ENCODE data around the gene TBC1D3E.
"Not testable (repeated sequence)": the region's sequence is repeated elsewhere in the genome, so short reads cannot be mapped to it uniquely, and the experiment has no call there.

The TBC1D3E gene

DNA sequence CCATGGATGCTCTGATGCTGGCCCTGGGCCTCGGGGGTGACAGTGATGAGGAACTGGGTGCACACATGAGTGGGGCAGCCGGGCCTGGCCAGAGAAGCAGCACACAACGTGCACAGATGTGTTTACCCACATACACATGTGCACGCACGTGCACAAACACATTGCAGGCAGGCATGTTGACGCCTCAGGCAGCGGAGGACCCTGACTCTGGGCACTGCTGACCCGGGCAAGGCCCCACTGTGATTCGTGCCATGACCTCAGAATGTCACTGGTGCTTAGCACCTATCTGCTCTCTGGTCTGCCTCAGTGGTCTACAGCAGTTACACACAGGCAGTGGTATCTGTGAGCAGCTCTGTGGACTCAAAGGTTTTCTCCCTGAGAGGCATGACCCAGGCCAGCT is at the start of gene TBC1D3E:
Gene TBC1D3E, plus strand, starts transcription at position 301 of the 400 bp plus-strand sequence. CDS start 1,545 bp downstream, outside the sequence.
- not testable (repeated sequence) for DNase-seq (ENCODE audit: low spot score)

GRCh38 chr17:38087344-38087743 is 40.4 kb upstream of the TBC1D3E start:
- not testable (repeated sequence) for DNase-seq (ENCODE audit: low spot score)

DNA sequence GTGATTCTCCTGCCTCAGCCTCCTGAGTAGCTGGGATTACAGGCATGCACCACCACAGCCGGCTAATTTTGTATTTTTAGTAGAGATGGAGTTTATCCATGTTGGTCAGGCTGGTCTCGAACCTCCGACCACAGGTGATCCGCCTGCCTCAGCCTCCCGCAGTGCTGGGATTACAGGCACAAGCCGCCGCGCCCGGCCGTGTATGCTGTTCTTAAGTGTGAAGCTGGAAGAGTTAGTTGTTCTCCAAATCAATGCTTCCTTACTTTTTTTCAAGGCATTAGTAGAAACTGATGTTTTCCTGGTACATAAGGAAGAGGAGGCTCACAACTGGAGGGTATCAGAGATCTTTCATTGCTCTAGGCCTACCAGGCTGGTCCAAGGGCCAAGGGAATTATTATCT is 39.6 kb upstream of the TBC1D3E start:
- not testable (repeated sequence) for DNase-seq (ENCODE audit: low spot score)

- DNase-seq (ENCODE audit: low spot score): not testable (repeated sequence)
Observed at GRCh38 chr17:38094059-38094694, 33.6 kb upstream of the TBC1D3E start.

GRCh38 chr17:38099262-38099661 is 28.5 kb upstream of the TBC1D3E start:
- DNase-seq (ENCODE audit: low spot score): not testable (repeated sequence)

- not testable (repeated sequence) for DNase-seq (ENCODE audit: low spot score)
Observed at GRCh38 chr17:38119829-38120228, 7.9 kb upstream of the TBC1D3E start.

DNA sequence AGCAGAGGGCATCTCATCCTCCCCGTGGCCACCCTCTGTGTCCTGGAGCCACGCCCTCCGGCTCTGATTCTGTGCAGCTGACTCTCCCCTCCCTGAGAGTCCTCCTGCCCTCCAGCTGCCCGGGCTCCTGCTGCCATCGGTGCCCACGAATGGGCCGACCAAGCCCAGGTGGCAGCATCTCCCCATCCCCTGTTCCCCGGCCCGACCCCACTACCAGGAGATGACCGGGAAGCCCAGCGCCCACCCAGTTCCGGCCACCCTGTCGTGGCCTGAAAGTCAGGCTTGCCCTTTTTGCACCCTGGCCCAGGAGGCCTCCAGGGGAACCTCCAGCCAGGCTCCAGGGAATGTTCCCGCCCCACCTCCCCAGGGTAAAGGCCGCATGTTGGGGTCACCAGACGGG is 7.1 kb downstream of the TBC1D3E start:
- DNase-seq (ENCODE audit: low spot score): not testable (repeated sequence)

All from CD4-positive, alpha-beta T cell treated with Interleukin-6 at 100 ng/mL for 8 hours (primary cell).